Hepatocyte (in vitro differentiated cells): ENCODE data around the gene SERINC5.
"Not testable (repeated sequence)": the region's sequence is repeated elsewhere in the genome, so short reads cannot be mapped to it uniquely, and the experiment has no call there.

ENCODE experiments used
- CTCF ChIP-seq: fragments of 200-600 bp; sonication (generic); IDR thresholded peaks from 2 replicates; pipeline ENCODE4 v1.5.1; 2016; ENCODE audit warnings: antibody characterized with exemption, mild to moderate bottlenecking; ENCODE audit not compliant: poor library complexity
- EZH2 ChIP-seq: fragments of 200-600 bp; sonication (generic); IDR thresholded peaks from 2 replicates; pipeline ENCODE4 v1.6.1; 2016; ENCODE audit warnings: antibody characterized with exemption, mild to moderate bottlenecking, borderline replicate concordance

GRCh38 chr5:80185535-80185934 is 70.3 kb downstream of the SERINC5 start:
- TF ChIP-seq CTCF, EZH2: not testable (repeated sequence)
